ENCODE results near the gene BEND2. TPM values are rescaled to one million over a fixed set of nuclear protein-coding genes. Genes with fewer than 3 reads are reported as not detected.

Gene BEND2
- not detected in 2 replicates for total RNA-seq

GRCh38 chrX:18220786-18221185 lies at the start of gene BEND2:
BEND2 (minus strand) TSS chrX:18220886; CDS start chrX:18220750, 136 bp downstream.

Other genes starting within 250 kb of the BEND2 start
- gene SCML2, start 133.8 kb upstream of the BEND2 start, total RNA-seq = 0.65 and 0.71 TPM in 2 replicates
- gene CDKL5, start 204.7 kb upstream of the BEND2 start, total RNA-seq = 2.9 and 3.3 TPM in 2 replicates